ENCODE data around the gene USB1. TPM values are rescaled to one million over a fixed set of nuclear protein-coding genes. Genes with fewer than 3 reads are reported as not detected.

Gene USB1
- total RNA-seq, 1 donor from 2014 or later: 100.0 TPM

GRCh38 chr16:57997528-57998265 lies 3.5 kb upstream of the USB1 start:
- Mint-ChIP-seq H3K4me3 (ENCODE audit: unreplicated experiment) (peak overlapping the region; percentile 66), H3K27me3 (ENCODE audit: low read depth, unreplicated experiment) (no peaks in the 10 kb centered on the region), H3K4me1 (ENCODE audit: low read depth, unreplicated experiment) (peaks cover 23% of the 10 kb centered on the region), H3K9me3 (ENCODE audit: unreplicated experiment) (no peaks in the 10 kb centered on the region), H3K27ac (ENCODE audit: unreplicated experiment) (no peak overlapping the region), H3K36me3 (ENCODE audit: low read depth, unreplicated experiment) (peaks cover 17% of the 10 kb centered on the region)
- Histone ChIP-seq H4K20me1 (ENCODE audit: insufficient read depth, low read length) (peaks cover 36% of the 10 kb centered on the region), H3K4me1 (ENCODE audit: insufficient read depth, low read length) (peaks cover 26% of the 10 kb centered on the region), H2AFZ (ENCODE audit: low read depth, low read length) (no peak overlapping the region), H3K36me3 (ENCODE audit: insufficient read depth, low read length) (peaks cover 2% of the 10 kb centered on the region), H3K79me2 (ENCODE audit: insufficient read depth, low read length) (peaks cover 26% of the 10 kb centered on the region), H3K27me3 (ENCODE audit: insufficient read depth, low read length) (no peaks in the 10 kb centered on the region), H3K4me2 (ENCODE audit: low read length) (no peak overlapping the region), H3K4me3 (ENCODE audit: insufficient read depth, low read depth, low read length) (no peak overlapping the region), H3K27ac (ENCODE audit: low read depth, low read length) (no peak overlapping the region), H3K9me3 (ENCODE audit: insufficient read depth, low read depth, low read length) (no peaks in the 10 kb centered on the region), H3K9ac (ENCODE audit: low read length) (no peak overlapping the region)
- FAIRE-seq (no peak), DNase-seq (ENCODE audit: low read depth) (no peak)
- no peak for TF ChIP-seq EZH2 (IDR thresholded peaks at IDR 0.05; ENCODE audit: insufficient read depth, low read length)
- TF ChIP-seq, protein P1, sequence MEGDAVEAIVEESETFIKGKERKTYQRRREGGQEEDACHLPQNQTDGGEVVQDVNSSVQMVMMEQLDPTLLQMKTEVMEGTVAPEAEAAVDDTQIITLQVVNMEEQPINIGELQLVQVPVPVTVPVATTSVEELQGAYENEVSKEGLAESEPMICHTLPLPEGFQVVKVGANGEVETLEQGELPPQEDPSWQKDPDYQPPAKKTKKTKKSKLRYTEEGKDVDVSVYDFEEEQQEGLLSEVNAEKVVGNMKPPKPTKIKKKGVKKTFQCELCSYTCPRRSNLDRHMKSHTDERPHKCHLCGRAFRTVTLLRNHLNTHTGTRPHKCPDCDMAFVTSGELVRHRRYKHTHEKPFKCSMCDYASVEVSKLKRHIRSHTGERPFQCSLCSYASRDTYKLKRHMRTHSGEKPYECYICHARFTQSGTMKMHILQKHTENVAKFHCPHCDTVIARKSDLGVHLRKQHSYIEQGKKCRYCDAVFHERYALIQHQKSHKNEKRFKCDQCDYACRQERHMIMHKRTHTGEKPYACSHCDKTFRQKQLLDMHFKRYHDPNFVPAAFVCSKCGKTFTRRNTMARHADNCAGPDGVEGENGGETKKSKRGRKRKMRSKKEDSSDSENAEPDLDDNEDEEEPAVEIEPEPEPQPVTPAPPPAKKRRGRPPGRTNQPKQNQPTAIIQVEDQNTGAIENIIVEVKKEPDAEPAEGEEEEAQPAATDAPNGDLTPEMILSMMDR (IDR thresholded peaks at IDR 0.05; ENCODE audit: insufficient read depth, low read depth, low read length): no peak

DNA sequence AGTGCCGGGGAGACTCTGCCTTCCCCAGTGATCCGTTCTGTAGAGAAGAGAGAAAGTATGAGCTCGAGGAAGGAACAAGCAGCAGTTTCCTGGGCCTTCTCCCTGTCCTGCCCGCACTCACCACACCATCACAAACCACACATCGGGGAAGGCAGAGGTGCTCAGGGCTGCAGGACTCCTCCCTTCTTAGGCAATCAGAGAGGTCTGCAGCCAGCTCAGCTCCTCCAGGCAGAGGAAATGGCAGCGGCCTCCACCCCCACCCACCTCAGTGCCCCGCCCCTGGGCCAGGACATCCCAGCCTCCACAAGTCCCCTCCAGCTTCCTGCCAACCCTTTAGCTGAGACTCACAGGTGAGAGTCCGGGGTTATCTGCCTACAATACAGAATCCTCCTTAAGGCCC lies 2.7 kb upstream of the USB1 start:
- TF ChIP-seq EZH2 (IDR thresholded peaks at IDR 0.05; ENCODE audit: insufficient read depth, low read length): no peak
- TF ChIP-seq, protein P1 (IDR thresholded peaks at IDR 0.05; ENCODE audit: insufficient read depth, low read depth, low read length): no peak
- no peak overlapping the region for H3K27ac Mint-ChIP-seq (ENCODE audit: unreplicated experiment)
- FAIRE-seq: no peak
- DNase-seq (ENCODE audit: low read depth): peak; percentile 39
- H3K4me2 ChIP-seq (ENCODE audit: low read length): peak overlapping the region; percentile 99
- no peak overlapping the region for H3K27ac ChIP-seq (ENCODE audit: low read depth, low read length)
- peaks cover 5% of the 10 kb centered on the region for H3K36me3 ChIP-seq (ENCODE audit: insufficient read depth, low read length)
- H3K79me2 ChIP-seq (ENCODE audit: insufficient read depth, low read length): peaks cover 26% of the 10 kb centered on the region
- no peak overlapping the region for H2AFZ ChIP-seq (ENCODE audit: low read depth, low read length)
- no peaks in the 10 kb centered on the region for H3K9me3 ChIP-seq (ENCODE audit: insufficient read depth, low read depth, low read length)
- H3K4me3 Mint-ChIP-seq (ENCODE audit: unreplicated experiment): no peak overlapping the region
- no peaks in the 10 kb centered on the region for H3K27me3 ChIP-seq (ENCODE audit: insufficient read depth, low read length)
- H3K27me3 Mint-ChIP-seq (ENCODE audit: low read depth, unreplicated experiment): no peaks in the 10 kb centered on the region
- H3K36me3 Mint-ChIP-seq (ENCODE audit: low read depth, unreplicated experiment): peaks cover 17% of the 10 kb centered on the region
- H3K4me1 Mint-ChIP-seq (ENCODE audit: low read depth, unreplicated experiment): peaks cover 23% of the 10 kb centered on the region
- peaks cover 26% of the 10 kb centered on the region for H3K4me1 ChIP-seq (ENCODE audit: insufficient read depth, low read length)
- no peak overlapping the region for H3K9ac ChIP-seq (ENCODE audit: low read length)
- no peak overlapping the region for H3K4me3 ChIP-seq (ENCODE audit: insufficient read depth, low read depth, low read length)
- peaks cover 44% of the 10 kb centered on the region for H4K20me1 ChIP-seq (ENCODE audit: insufficient read depth, low read length)
- no peaks in the 10 kb centered on the region for H3K9me3 Mint-ChIP-seq (ENCODE audit: unreplicated experiment)

GRCh38 chr16:57998992-57999365 lies 2.2 kb upstream of the USB1 start:
- no peak overlapping the region for H2AFZ ChIP-seq (ENCODE audit: low read depth, low read length)
- no peak overlapping the region for H3K27ac ChIP-seq (ENCODE audit: low read depth, low read length)
- Mint-ChIP-seq H3K4me3 (ENCODE audit: unreplicated experiment) (peak overlapping the region; percentile 85), H3K36me3 (ENCODE audit: low read depth, unreplicated experiment) (peaks cover 17% of the 10 kb centered on the region), H3K4me1 (ENCODE audit: low read depth, unreplicated experiment) (peaks cover 23% of the 10 kb centered on the region), H3K9me3 (ENCODE audit: unreplicated experiment) (no peaks in the 10 kb centered on the region), H3K27me3 (ENCODE audit: low read depth, unreplicated experiment) (no peaks in the 10 kb centered on the region), H3K27ac (ENCODE audit: unreplicated experiment) (peak overlapping the region; percentile 87)
- TF ChIP-seq, protein P1 (IDR thresholded peaks at IDR 0.05; ENCODE audit: insufficient read depth, low read depth, low read length): no peak
- TF ChIP-seq EZH2 (IDR thresholded peaks at IDR 0.05; ENCODE audit: insufficient read depth, low read length): no peak
- no peaks in the 10 kb centered on the region for H3K27me3 ChIP-seq (ENCODE audit: insufficient read depth, low read length)
- peaks cover 26% of the 10 kb centered on the region for H3K79me2 ChIP-seq (ENCODE audit: insufficient read depth, low read length)
- H3K4me3 ChIP-seq (ENCODE audit: insufficient read depth, low read depth, low read length): peak overlapping the region; percentile 64
- no peaks in the 10 kb centered on the region for H3K9me3 ChIP-seq (ENCODE audit: insufficient read depth, low read depth, low read length)
- H3K9ac ChIP-seq (ENCODE audit: low read length): peak overlapping the region; percentile 87
- peaks cover 26% of the 10 kb centered on the region for H3K4me1 ChIP-seq (ENCODE audit: insufficient read depth, low read length)
- DNase-seq (ENCODE audit: low read depth): no peak
- H3K4me2 ChIP-seq (ENCODE audit: low read length): peak overlapping the region; percentile 99
- H4K20me1 ChIP-seq (ENCODE audit: insufficient read depth, low read length): peaks cover 44% of the 10 kb centered on the region
- no peak for FAIRE-seq
- peaks cover 6% of the 10 kb centered on the region for H3K36me3 ChIP-seq (ENCODE audit: insufficient read depth, low read length)

All from astrocyte (in vitro differentiated cells and primary cell).